Coronary artery (tissue), 2 donors: Measurements from ENCODE around the gene LMX1A.

Experiments
- DNase-seq: peaks from one replicate; pipeline ENCODE4 v3.0.0-alpha.2; 2017; ENCODE audit warnings: low spot score
- H3K27ac ChIP-seq, 2 donors: fragments of 200-600 bp; sonication (generic); one replicate each; pipeline ENCODE4 v1.5.1; 2016 to 2019
- H3K4me3 ChIP-seq: fragments of 200-600 bp; sonication (generic); 2 replicates; pipeline ENCODE4 v1.5.1; 2016; ENCODE audit warnings: mild to moderate bottlenecking, moderate library complexity
- CTCF ChIP-seq: fragments of 200-600 bp; sonication (generic); IDR thresholded peaks from one replicate; pipeline ENCODE4 v1.5.1; 2019; ENCODE audit warnings: antibody characterized with exemption

LMX1A gene

GRCh38 chr1:165392634-165393571 lies 36.4 kb upstream of the LMX1A start:
- peak; percentile 86 for TF ChIP-seq CTCF
- DNase-seq = peak; percentile 86
- H3K27ac ChIP-seq = no peak overlapping the region
- H3K4me3 ChIP-seq = peak overlapping the region; percentile 21

DNA sequence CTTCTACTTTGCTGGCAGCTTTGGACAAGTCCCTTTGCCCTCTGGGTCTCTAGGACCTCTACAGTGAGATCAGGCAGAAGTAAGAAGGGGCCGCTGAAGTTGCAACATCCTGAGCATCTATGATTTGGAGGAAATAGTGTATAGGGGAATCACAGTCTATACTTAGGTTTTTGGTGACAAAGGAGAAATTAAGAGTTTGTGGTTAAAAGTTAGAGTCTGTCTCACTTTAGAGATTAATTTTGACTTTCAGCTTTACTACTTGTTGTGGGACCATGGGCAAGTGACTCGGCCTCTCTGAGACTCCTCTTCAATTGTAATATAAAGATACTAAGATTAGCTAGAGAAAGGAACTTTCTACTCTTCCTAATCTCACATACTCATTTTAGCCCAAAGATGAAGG lies 33.1 kb upstream of the LMX1A start:
- Histone ChIP-seq H3K27ac (no peak overlapping the region), H3K4me3 (no peak overlapping the region)
- no peak for TF ChIP-seq CTCF
- DNase-seq = no peak

GRCh38 chr1:165387961-165388360 lies 31.4 kb upstream of the LMX1A start:
- Histone ChIP-seq H3K27ac (no peak overlapping the region), H3K4me3 (no peak overlapping the region)
- TF ChIP-seq CTCF = no peak
- DNase-seq = no peak

DNA sequence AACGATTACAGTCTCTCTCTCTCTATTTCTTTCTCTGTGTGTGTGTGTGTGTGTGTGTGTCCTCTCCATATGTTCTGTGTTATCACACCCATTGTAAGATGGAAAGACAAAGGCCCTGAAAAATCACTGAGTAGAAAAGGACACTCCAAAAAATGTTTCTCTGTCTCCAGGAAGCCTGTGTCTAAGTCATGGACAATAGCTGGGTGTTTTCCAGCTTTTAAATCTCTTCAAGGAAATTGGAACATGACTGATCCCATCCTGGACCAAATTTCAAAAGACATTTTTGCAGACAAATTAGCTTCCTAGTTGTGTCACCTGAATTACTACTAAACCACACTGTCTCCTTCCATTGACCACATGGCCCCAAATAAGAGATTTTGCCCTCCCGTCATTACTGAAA lies 31.0 kb upstream of the LMX1A start:
- no peak for TF ChIP-seq CTCF
- no peak overlapping the region for H3K27ac ChIP-seq
- H3K4me3 ChIP-seq = no peak overlapping the region
- no peak for DNase-seq

DNA sequence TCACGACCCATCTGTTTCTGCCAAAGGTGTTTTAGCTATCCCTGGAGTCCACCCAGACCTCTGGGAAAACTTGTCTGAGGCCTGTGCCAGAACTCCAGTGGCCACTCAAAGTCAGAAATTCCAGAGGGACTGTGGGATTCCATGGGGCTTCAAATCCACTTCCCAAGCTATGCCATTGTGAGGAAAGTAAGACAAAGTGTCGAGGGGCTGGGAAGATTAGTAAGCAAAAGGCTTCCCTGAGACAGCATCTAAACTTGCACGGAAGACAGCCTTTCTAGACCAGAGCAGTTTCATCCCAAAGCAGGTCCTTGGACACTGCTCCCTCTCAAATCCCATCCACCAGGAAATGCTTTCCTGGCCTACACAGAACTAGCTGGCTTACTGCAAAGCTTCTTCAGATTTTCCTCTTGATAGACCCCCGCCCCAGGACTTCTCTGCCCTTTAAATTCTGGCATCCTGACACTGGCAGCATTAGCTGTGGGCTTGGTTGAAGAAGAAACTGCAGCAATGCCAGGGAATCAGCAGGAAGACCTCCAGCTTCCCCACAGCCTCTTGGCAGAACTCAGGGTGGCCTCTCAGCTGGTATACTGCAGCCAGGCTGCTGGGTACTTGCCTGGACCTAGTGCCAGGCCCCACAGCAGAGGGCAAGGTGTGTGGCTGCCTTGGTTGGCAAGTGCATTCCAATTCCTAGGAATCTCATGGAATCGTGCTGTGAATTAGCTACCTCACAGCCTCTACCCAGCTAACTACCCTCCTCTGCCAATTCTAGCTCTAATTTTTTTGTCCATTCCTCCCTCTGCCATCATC lies 27.3 kb upstream of the LMX1A start:
- DNase-seq = no peak
- no peak for TF ChIP-seq CTCF
- Histone ChIP-seq H3K4me3 (no peak overlapping the region), H3K27ac (peak overlapping the region in 1 of 2 donors; percentile 34)

- H3K4me3 ChIP-seq = no peak overlapping the region
- DNase-seq = no peak
- peak overlapping the region in 1 of 2 donors; percentile 34 for H3K27ac ChIP-seq
- TF ChIP-seq CTCF = no peak
Observed at GRCh38 chr1:165383067-165383466, 26.6 kb upstream of the LMX1A start.
